Aorta (tissue), 5 donors: ENCODE results near the gene OR2A1. TPM values are rescaled to one million over a fixed set of nuclear protein-coding genes. Genes with fewer than 3 reads are reported as not detected.
"Not testable (repeated sequence)": the region's sequence is repeated elsewhere in the genome, so short reads cannot be mapped to it uniquely, and the experiment has no call there.

Source experiments
- ATAC-seq: fragments of 200-7000 bp; cut with Tn5 transposase; one replicate; pipeline ENCODE4 v1.9.1; 2022; ENCODE audit warnings: moderate library complexity; ENCODE audit not compliant: low FRiP score
- DNase-seq, 2 donors: peaks; one replicate each; pipeline ENCODE4 v3.0.0-alpha.2; 2020
- H3K27ac ChIP-seq, 2 donors: one replicate each; pipeline ENCODE4 v1.5.1; 2013; ENCODE audit warnings: low read length in 2 of 2, mild to moderate bottlenecking in 2 of 2, moderate library complexity in 2 of 2, control low read depth in 1 of 2, inconsistent platforms in 1 of 2, low read depth in 1 of 2
- H3K27me3 ChIP-seq, 2 donors: one replicate each; pipeline ENCODE4 v1.6.1; 2013; ENCODE audit warnings: control low read depth in 1 of 2, low read length in 1 of 2, mild to moderate bottlenecking in 1 of 2, moderate library complexity in 1 of 2; ENCODE audit not compliant: insufficient read depth in 2 of 2, control insufficient read depth in 1 of 2
- H3K36me3 ChIP-seq, 2 donors: one replicate each; pipeline ENCODE4 v1.6.1; 2013; ENCODE audit warnings: control low read depth in 1 of 2, low read length in 1 of 2, mild to moderate bottlenecking in 1 of 2; ENCODE audit not compliant: insufficient read depth in 2 of 2, control insufficient read depth in 1 of 2
- H3K4me1 ChIP-seq, 2 donors: one replicate each; pipeline ENCODE4 v1.6.1; 2013; ENCODE audit warnings: low read length in 2 of 2, control low read depth in 1 of 2, mild to moderate bottlenecking in 1 of 2, moderate library complexity in 1 of 2; ENCODE audit not compliant: insufficient read depth in 2 of 2, control insufficient read depth in 1 of 2
- H3K4me3 ChIP-seq, 2 donors: one replicate each; pipeline ENCODE4 v1.5.1; 2013; ENCODE audit warnings: low read length in 2 of 2, control low read depth in 1 of 2, mild to moderate bottlenecking in 1 of 2
- H3K9me3 ChIP-seq: one replicate; pipeline ENCODE4 v1.6.1; 2013; ENCODE audit warnings: mild to moderate bottlenecking, low read length; ENCODE audit not compliant: control insufficient read depth
- WGBS, 2 donors: extraction: QIAGEN DNeasy Blood & Tissue Kit; methylation state at CpG; one replicate each; pipeline ENCODE4 v1.1.7; 2013; 5-methylcytosine and 5-hydroxymethylcytosine counted together
- intact Hi-C, 2 donors: fragments of 100-400 bp; cut with DNase I; formaldehyde crosslinking; loops; one replicate each; pipeline versions ENCODE4 v1.14.2 to v1.15.0; 2022
- long read RNA-seq, 2 donors: library from polyadenylated mRNA; unstranded; transcript quantifications; one replicate each; pipeline ENCODE4 v2.0.0, GENCODE V29; 2020 to 2021
- polyA plus RNA-seq, 2 donors: library from polyadenylated mRNA; stranded (reverse); fragments of 200-250 nt; gene quantifications; one replicate each; pipeline ENCODE4 v1.2.3, GENCODE V29; 2013
- total RNA-seq, 2 donors: library from RNA; stranded (reverse); fragmentation: NEBNext Ultra II Directional; extraction: Animal tissue kit (Norgen Biotek cat#: 25700); gene quantifications; one replicate each; pipeline ENCODE4 v1.2.1, GENCODE V29; 2021
- donor health status: healthy with polysubstance abuse.
- donor health status: Bipolar disorder and iron deficiency.
- donor health status: DM: no; HTN: no; CAD: no.
- donor health status: DM: no; HTN: no; CAD: no.
- donor health status: DM: yes; HTN: yes; CAD: no.

The OR2A1 gene, protein sequence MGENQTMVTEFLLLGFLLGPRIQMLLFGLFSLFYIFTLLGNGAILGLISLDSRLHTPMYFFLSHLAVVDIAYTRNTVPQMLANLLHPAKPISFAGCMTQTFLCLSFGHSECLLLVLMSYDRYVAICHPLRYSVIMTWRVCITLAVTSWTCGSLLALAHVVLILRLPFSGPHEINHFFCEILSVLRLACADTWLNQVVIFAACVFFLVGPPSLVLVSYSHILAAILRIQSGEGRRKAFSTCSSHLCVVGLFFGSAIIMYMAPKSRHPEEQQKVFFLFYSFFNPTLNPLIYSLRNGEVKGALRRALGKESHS
- total RNA-seq (under 1 TPM; 0.16 to 0.39 TPM), polyA plus RNA-seq (under 1 TPM; 0.50 to 0.59 TPM)
- long read RNA-seq, donor 1 = 0 reads
- long read RNA-seq, donor 2 = 0 reads

- H3K9me3 ChIP-seq, H3K4me1 ChIP-seq, DNase-seq, H3K27ac ChIP-seq, intact Hi-C loops, H3K27me3 ChIP-seq, H3K36me3 ChIP-seq, H3K4me3 ChIP-seq, ATAC-seq: not testable (repeated sequence)
- WGBS, 2 donors = 94% methylated on average over 2 of the region's 2 CpGs; no CpG with 5 or more reads in 1 of the 2 donors
Measured at GRCh38 chr7:144311872-144312469, at the start of gene OR2A1. OR2A1 (plus strand) TSS chr7:144312419; CDS start chr7:144318125, 5,706 bp downstream.

DNA sequence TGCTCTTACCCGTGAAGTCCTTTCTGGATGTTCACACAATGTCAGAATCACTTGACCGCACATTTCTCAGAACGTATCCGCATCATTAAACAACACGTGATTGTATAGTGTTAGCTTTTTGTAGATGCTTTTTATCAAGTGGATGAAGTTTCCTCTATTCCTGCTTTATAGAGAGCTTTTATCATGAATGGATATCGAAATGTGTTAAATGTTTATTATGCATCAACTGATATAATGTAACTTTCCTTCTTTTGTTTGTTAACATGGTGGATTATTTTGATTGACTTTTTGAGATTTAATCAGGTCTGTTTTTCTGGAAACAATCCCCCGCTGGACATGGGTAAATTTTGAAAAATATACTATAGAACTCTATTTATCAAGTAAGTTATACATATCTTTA, 47.5 kb upstream of the OR2A1 start, which contains the start of gene OR2A7:
Gene OR2A7, minus strand, starts transcription at position 101 of the 400 bp plus-strand sequence. CDS start 5,164 bp downstream, outside the sequence.
- H3K4me1 ChIP-seq, H3K9me3 ChIP-seq, H3K36me3 ChIP-seq, H3K27ac ChIP-seq, DNase-seq, intact Hi-C loops, H3K27me3 ChIP-seq, H3K4me3 ChIP-seq: not testable (repeated sequence)
- 94 to 97% methylated on average over 6 of the region's 7 CpGs for WGBS, 2 donors
- ATAC-seq = peak; percentile 43

- WGBS, 2 donors = no CpG with 5 or more reads among the region's 19 CpGs
- H3K36me3 ChIP-seq, DNase-seq, H3K27me3 ChIP-seq, ATAC-seq, H3K27ac ChIP-seq, H3K4me3 ChIP-seq, H3K9me3 ChIP-seq, intact Hi-C loops, H3K4me1 ChIP-seq: not testable (repeated sequence)
Measured at GRCh38 chr7:144269188-144269587, 43.0 kb upstream of the OR2A1 start, which contains the start of gene CTAGE8. CTAGE8 (minus strand) TSS chr7:144269288; CDS start chr7:144269250, 38 bp downstream.

DNA sequence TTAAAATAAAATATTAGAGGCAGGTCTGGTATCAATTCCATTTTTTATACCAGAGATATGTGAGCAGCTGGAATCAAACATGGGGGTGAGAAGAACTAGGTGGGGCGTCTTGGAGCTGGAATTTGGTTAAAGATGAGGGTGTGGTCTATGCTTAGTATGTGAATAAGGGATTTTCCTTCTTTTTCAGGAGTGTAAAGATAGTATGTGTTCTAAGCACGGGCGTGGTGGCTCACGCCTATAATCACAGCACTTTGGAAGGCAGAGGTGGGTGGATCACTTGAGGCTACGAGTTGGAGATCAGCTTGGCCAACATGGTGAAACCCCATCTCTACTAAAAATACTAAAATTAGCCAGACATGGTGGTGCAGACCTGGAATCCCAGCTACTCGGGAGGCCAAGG, 36.9 kb upstream of the OR2A1 start:
- H3K9me3 ChIP-seq, intact Hi-C loops, H3K27ac ChIP-seq, H3K4me3 ChIP-seq, DNase-seq, H3K27me3 ChIP-seq, ATAC-seq, H3K36me3 ChIP-seq, H3K4me1 ChIP-seq: not testable (repeated sequence)
- 95 to 98% methylated on average over 4 of the region's 6 CpGs for WGBS, 2 donors

GRCh38 chr7:144280010-144280409, 32.2 kb upstream of the OR2A1 start:
- H3K4me3 ChIP-seq, H3K27ac ChIP-seq, H3K9me3 ChIP-seq, H3K4me1 ChIP-seq, ATAC-seq, H3K36me3 ChIP-seq, H3K27me3 ChIP-seq, DNase-seq, intact Hi-C loops: not testable (repeated sequence)
- 100% methylated on average over 3 of the region's 6 CpGs for WGBS, 2 donors

DNA sequence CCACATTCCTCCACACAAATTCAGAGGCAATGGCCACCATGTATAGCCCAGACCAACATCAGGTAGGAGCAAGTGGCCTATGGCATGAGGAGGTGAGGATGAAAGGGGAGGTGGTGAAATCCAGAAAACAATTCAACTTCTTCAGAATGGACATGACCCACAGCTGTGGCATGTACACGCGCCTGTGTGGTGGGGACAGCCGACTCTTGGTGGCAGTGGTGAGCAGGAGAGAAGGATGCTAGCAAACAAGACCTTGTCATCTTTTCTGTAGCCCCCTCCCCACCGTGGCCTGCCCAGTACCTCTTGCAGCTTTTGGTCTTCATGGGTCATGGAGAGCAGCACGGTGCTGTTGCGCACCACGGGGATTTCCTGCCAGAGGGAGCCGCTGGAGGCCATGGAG, 30.2 kb upstream of the OR2A1 start:
- H3K4me3 ChIP-seq, H3K27ac ChIP-seq, H3K36me3 ChIP-seq, intact Hi-C loops, ATAC-seq, DNase-seq, H3K4me1 ChIP-seq, H3K27me3 ChIP-seq, H3K9me3 ChIP-seq: not testable (repeated sequence)
- no CpG with 5 or more reads among the region's 8 CpGs for WGBS, 2 donors

DNA sequence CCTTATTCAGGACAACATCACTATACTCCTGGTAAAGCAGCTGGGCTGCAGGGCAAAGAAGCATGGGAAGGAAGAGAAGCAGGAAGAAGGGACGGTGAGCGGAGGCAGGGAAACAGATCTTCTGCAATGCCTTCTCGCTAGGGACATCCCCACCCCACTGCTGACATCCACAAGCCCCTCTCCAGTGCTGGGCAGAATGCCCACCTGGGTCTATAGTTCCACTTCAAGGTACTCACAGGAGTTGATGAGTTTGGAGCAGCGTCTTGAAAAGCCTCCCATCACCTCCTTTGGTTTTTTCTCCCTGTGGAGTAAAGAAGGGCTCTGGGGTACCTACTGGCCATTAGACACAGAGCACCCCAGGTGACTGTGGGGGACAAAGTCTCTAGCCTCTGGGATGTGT, 29.7 kb upstream of the OR2A1 start:
- ATAC-seq, H3K9me3 ChIP-seq, H3K27ac ChIP-seq, intact Hi-C loops, H3K36me3 ChIP-seq, H3K27me3 ChIP-seq, H3K4me1 ChIP-seq, H3K4me3 ChIP-seq: not testable (repeated sequence)
- WGBS, 2 donors = 91 to 93% methylated on average over 1 to 2 of the region's 4 CpGs
- DNase-seq = peak in 1 of 2 donors; percentile 35

DNA sequence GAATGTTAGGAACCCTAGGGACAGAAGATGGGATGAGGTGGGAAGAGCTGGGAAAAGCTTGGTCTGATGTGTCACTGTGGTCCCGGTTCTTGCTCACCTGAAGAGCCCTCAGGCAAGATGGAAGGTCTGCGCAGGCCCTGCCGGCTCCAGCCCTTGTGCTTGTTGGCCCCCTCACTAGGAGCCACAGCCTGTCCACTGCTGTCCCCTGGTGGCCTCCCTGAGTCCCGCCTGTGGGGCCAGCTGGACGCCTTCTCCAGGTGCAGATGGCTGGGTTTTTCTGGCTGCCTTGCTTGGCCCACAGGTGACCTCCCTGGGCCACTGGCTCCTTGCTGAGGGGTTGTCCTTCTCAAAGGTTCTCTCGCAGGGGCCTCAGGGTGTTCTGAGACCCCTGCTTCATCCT, 28.5 kb upstream of the OR2A1 start:
- H3K27ac ChIP-seq, H3K27me3 ChIP-seq, intact Hi-C loops, H3K36me3 ChIP-seq, ATAC-seq, DNase-seq, H3K4me1 ChIP-seq, H3K4me3 ChIP-seq, H3K9me3 ChIP-seq: not testable (repeated sequence)
- no CpG with 5 or more reads among the region's 6 CpGs for WGBS, 2 donors
